Inflammatory macrophage treated with lipopolysaccharide for 1 hour (primary cell): ENCODE results near the gene BEAN1.

Experiments
- DNase-seq, 2 donors: peaks; one replicate each; pipeline ENCODE4 v3.0.0-alpha.2; 2020 to 2022

Gene BEAN1

GRCh38 chr16:66524601-66525164 is 97.6 kb downstream of the BEAN1 start:
- DNase-seq, result peak; percentile 70 to 86

- DNase-seq, result peak; percentile 81 to 86
These were observed 98.5 kb downstream of the BEAN1 start for GRCh38 chr16:66525396-66526180.

DNA sequence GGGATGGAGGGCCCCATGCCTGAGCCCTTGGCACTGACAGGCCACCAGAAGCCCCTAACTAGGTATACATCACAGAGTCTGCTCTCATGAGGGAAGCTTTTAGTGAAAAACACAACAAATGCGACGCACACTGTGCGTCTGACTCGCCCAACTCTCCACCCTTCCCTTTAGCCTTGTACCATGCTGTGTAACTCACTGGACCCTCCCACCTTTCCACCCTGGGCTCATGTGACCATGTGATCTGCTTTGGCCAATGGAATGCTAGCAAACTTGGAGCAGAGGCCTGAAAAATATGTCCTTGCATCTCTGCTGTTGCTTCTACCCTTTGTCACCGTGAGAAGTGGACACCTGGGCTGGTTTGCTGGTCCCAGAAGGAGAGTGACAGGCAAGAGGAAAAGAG is 101.2 kb downstream of the BEAN1 start:
- DNase-seq, result no peak

- DNase-seq, result no peak
These were observed 102.4 kb downstream of the BEAN1 start for GRCh38 chr16:66529475-66529874.
